Activated CD4-positive, alpha-beta T cell treated with anti-CD3 and anti-CD28 coated beads, Interleukin-10, Interleukin-2, amounts not matched to agents 100 ng/mL and 50 ng/mL, durations not matched to agents 16 hours and 8 hours (primary cell): ENCODE measurements around the gene RHOT2.
A peak's percentile ranks its signal among the peaks of the same experiment; 100 is the strongest.

ENCODE experiments used
- DNase-seq: peaks from one replicate; pipeline ENCODE4 v3.0.0-alpha.2; 2020

Gene RHOT2

DNA sequence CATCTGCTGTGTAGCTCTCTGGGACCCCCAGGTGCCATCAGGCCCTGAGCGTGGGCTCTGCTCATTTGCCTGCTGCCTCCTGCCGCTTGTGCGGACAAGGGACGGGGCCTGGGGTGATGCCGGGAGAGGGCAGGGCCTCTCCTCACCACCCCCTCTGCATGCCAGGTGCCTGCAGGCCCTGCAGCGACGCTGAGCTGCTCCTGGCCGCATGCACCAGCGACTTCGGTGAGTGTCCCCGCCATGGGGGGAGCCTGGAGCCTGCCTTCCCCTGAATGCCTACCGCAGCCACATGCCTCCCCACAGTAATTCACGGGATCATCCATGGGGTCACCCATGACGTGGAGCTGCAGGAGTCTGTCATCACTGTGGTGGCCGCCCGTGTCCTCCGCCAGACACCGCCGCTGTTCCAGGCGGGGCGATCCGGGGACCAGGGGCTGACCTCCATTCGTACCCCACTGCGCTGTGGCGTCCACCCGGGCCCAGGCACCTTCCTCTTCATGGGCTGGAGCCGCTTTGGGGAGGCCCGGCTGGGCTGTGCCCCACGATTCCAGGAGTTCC is 48.9 kb downstream of the RHOT2 start:
- no peak for DNase-seq

DNA sequence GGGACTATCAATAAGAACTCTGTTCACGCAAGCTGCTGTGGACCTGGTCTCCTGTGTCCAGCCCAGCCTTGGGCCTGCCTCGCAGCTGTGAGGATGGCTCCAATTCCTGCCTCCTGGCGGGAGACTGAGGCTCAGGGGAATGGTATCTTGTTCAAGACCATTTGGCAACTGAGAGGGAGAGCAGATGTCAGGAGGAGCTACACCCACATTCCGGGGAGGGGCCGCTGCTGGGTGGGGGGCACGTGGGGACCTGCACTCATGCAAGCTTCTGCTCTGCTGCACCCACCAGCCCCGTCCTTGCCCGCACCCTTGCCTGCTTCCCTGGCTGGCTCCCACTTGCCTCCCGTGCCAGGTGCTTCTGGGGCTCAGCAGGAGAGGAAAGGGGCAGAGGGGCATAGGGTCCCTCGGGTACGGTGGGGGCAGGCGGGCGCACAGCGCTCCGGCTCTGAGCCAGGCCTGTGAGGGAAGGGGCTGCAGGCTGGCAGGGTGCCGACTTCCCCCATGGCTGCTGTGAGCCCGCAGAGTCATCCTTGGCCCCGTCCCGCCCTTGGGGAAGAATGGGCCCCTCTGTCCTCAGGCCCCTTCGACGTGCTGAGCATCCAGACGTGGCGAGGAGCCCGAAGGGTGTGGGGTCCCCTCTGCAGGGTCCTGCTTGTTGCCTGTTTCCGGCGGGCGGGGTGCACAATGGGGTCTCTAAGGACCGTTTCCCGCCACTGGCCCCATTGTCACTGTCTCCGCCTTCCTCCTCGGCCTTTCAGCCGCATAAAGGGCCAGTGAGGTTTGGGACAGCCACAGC is 49.7 kb downstream of the RHOT2 start:
- no peak for DNase-seq

- no peak for DNase-seq
Measured at GRCh38 chr16:718389-718788, 50.5 kb downstream of the RHOT2 start.

DNA sequence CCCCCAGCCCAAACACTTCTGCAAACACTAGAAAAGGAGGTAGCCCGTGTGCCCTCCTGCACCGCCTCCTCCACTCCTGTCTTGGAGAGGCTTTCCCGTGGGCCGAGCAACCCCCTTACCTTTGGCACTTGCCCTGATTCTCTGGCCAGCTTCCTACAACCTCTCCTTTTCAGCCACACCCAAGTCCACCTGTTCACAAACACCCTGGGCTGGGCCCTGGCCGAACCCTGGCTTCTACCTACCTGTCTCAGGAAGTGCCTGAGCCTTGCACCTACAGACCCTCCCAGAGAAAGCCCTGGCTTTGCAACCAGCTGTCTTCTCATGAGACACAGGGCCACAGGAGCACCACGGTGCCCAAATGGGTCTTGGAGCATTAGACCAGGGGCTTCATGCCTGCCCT is 51.0 kb downstream of the RHOT2 start:
- DNase-seq = no peak

DNA sequence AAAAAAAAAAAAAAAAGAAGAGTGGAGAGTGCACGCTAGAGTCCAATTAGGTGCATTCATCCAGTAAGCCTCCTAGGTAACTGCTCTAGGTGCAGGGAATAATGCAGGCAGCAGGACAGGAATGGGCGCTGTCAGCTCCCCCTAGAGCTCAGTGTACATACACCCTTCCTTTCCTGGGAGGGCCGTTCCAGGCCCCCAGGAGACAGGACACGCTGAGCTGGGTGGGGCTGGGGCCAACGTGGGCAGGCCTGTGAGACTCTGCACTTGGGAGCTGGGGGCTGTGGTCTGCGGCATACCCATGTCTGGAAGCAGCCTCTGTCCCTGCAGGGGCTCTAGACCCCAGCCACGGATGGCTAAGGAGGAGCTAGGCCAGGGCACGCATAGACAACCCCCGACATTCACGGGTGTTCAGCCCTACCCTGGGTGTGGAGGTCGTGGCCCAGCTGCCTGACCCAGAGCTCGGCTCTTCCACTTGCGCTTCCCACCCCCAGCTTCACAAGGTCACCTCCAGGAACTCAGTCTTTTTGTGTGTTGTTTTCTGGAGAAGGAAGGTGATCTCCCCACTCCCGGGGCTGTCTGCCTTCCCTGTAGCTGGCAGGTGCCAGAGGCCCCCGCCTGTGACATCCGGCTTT is 52.0 kb downstream of the RHOT2 start:
- no peak for DNase-seq

GRCh38 chr16:720447-720989 is 52.6 kb downstream of the RHOT2 start:
- DNase-seq = peak; percentile 76

GRCh38 chr16:720990-721764 is 53.2 kb downstream of the RHOT2 start, which contains the start of gene ANTKMT:
ANTKMT (plus strand) TSS chr16:721146; CDS start chr16:721275, 129 bp downstream.
- peak; percentile 91 for DNase-seq

GRCh38 chr16:721765-722540 is 54.0 kb downstream of the RHOT2 start:
- DNase-seq = no peak

DNA sequence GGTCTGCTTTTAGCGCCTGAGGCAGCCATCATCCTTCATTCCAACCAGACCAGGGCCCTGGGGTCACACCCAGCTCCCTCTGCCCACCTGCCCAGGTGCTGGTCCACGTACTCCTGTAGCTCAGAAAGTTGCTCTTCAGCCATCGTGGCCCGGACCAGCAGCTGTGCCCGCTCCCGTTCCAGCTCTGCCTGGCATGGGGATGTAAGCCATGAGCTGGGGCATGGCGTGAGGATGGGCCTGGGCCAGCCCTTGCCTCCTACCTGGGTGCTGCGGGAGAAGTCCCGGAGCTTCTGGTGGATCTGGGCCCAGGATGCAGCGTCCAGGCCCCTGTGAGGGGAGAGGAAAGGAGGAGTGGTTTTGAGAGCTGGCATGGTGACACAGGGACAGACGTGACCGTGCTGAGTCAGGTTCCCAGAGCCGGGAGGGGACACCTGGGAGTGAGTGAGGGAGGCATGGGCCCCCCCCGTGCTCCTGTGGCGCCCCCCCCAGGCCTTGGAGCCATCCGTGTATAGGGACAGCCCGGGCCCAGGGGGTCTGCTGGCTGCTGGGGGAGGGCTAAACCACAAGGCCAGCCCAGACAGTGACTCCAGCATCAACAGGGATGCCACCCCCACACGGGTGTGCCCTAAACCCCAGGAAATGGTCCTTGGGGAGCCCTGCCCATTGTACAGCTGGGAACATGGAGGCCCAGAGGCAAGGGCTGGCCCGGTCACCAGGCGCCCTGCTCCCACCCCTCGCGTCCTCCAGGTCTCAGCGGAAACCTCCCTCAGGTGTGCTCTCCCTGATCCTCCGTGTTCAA is 55.1 kb downstream of the RHOT2 start:
- DNase-seq = no peak

GRCh38 chr16:723695-724094 is 55.8 kb downstream of the RHOT2 start:
- no peak for DNase-seq
